Activated CD4-positive, alpha-beta memory T cell treated with anti-CD3 and anti-CD28 coated beads for 36 hours (primary cell): ENCODE measurements around the gene SLCO6A1. TPM values are rescaled to one million over a fixed set of nuclear protein-coding genes. Genes with fewer than 3 reads are reported as not detected.

Source experiments
- CTCF ChIA-PET: fragments of 350-600 bp; sonication (Branson Sonifier 250); formaldehyde crosslinking; loops from one replicate; lab custom pipeline; 2021; ENCODE audit warnings: antibody characterized with exemption, inconsistent platforms; lab: Charles Lee
- POLR2A ChIA-PET: fragments of 350-600 bp; sonication (Branson Sonifier 250); formaldehyde crosslinking; loops from one replicate; lab custom pipeline; 2021; ENCODE audit warnings: antibody characterized with exemption; lab: Charles Lee
- DNase-seq: peaks from one replicate; pipeline ENCODE4 v3.0.0-alpha.2; 2020
- H3K27ac Mint-ChIP-seq: one replicate; pipeline ENCODE4 v1.8.0; 2021; ENCODE audit warnings: mixed read lengths
- H3K27me3 Mint-ChIP-seq: one replicate; pipeline ENCODE4 v1.8.0; 2021; ENCODE audit warnings: mixed read lengths
- H3K36me3 Mint-ChIP-seq: one replicate; pipeline ENCODE4 v1.8.0; 2021; ENCODE audit warnings: mixed read lengths
- H3K4me1 Mint-ChIP-seq: one replicate; pipeline ENCODE4 v1.8.0; 2021; ENCODE audit warnings: low read depth, mixed read lengths
- H3K4me3 Mint-ChIP-seq: one replicate; pipeline ENCODE4 v1.8.0; 2021; ENCODE audit warnings: mild to moderate bottlenecking, mixed read lengths
- H3K9me3 Mint-ChIP-seq: one replicate; pipeline ENCODE4 v1.8.0; 2021; ENCODE audit warnings: mixed read lengths
- intact Hi-C: fragments of 100-400 bp; cut with micrococcal nuclease; formaldehyde crosslinking; loops from one replicate; pipeline ENCODE4 v1.15.1; 2023
- total RNA-seq, 2 experiments: library from RNA; stranded (reverse); gene quantifications; one replicate each; pipeline ENCODE4 v1.2.3, GENCODE V29; 2021

The SLCO6A1 gene, protein sequence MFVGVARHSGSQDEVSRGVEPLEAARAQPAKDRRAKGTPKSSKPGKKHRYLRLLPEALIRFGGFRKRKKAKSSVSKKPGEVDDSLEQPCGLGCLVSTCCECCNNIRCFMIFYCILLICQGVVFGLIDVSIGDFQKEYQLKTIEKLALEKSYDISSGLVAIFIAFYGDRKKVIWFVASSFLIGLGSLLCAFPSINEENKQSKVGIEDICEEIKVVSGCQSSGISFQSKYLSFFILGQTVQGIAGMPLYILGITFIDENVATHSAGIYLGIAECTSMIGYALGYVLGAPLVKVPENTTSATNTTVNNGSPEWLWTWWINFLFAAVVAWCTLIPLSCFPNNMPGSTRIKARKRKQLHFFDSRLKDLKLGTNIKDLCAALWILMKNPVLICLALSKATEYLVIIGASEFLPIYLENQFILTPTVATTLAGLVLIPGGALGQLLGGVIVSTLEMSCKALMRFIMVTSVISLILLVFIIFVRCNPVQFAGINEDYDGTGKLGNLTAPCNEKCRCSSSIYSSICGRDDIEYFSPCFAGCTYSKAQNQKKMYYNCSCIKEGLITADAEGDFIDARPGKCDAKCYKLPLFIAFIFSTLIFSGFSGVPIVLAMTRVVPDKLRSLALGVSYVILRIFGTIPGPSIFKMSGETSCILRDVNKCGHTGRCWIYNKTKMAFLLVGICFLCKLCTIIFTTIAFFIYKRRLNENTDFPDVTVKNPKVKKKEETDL
- total RNA-seq = not detected

DNA sequence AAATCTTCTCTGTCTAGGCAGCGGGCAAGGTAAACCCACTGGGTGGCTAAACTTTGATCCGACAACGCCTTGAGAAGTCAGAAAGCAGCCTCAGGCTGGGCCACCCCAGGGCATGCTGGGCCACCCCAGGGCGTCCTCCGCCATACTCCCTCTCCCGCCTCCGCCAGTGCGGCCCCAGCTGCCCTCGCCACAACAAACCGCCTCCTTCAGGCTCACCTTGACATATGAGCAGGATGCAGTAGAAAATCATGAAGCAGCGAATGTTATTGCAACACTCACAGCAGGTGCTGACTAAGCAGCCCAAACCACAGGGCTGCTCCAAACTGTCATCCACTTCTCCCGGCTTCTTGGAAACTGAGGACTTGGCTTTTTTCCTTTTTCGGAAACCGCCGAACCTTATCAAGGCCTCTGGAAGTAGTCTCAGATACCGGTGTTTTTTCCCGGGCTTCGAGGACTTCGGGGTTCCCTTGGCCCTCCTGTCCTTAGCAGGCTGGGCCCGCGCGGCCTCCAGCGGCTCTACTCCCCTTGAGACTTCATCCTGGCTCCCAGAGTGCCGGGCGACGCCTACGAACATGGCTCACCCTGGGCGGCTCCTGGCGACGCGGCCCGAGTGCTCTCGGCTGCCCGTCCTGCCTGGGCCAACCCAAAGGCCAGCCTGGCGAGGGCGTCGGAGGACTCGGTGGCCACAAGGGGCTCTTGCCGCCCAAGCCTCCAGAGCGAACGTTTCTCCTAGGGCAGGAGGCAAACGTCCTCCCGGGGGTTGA lies at the start of gene SLCO6A1:
SLCO6A1 (minus strand) TSS at position 731 of the 764 bp plus-strand sequence; CDS start at position 574, 157 bp downstream.
- no peak for DNase-seq
- no peak within 1 kb of the TSS for H3K4me3 Mint-ChIP-seq
- H3K4me1 Mint-ChIP-seq = no peaks in the 10 kb centered on the region

DNA sequence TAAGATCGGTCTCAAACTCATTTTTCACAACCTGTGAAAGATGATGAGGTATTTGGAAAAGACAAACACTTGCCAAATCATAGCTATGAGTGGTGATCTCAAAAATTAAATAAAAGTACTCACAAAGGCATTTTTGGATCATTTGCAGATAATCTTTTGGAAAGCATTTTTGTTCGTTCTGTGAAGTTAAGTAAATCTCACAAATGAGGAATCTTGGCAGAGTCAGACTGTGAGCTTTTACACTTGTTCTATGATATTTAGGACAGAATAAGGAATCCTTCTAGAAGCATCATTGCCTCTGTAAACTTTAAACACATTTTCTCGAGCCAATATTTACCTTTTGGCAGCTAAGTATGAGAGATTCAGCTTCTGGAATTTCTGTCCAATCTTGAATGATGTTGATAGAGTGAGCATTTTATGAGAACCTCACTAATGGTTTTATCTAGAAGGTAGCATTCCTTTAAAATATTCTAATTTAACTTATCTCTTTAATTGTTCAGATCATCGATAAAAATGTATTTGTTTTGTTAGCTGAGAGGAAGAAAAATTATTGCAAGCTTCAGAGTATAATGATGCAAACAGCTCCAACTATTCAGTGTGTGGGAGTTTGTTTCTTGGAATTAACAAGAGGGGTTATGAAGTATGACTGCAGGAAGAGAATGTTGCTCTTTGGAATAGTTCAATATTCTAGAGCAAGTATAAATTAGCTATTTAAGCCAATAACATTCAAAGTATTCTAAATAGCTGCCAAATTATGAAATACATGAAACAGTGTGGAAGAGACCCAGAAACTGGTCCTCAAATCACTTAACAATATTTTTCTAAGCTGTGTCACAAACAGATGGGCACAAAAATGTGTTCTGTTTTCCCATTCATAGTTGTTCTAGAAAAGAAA lies 48.6 kb upstream of the SLCO6A1 start:
- Mint-ChIP-seq H3K27ac (no peak overlapping the region), H3K36me3 (no peaks in the 10 kb centered on the region), H3K4me1 (no peaks in the 10 kb centered on the region), H3K27me3 (peaks cover 2% of the 10 kb centered on the region), H3K9me3 (peaks cover 5% of the 10 kb centered on the region), H3K4me3 (no peak overlapping the region)
- intact Hi-C loops = no loop called here
- DNase-seq = no peak
- ChIA-PET CTCF (interaction anchor here (1.7 to 2.3 kb wide), 2 partner anchors 8 to 11 kb away, joined by 5 to 13 read pairs; no protein-coding TSS in a partner anchor), POLR2A (no interaction called here)

More for the DNA sequence above, at the start of gene SLCO6A1:
- Mint-ChIP-seq H3K36me3 (no peaks in the 10 kb centered on the region), H3K27me3 (no peaks in the 10 kb centered on the region), H3K9me3 (no peaks in the 10 kb centered on the region), H3K27ac (no peak within 1 kb of the TSS)
- ChIA-PET POLR2A (no interaction called here), CTCF (no interaction called here)
- intact Hi-C loops = no loop called here

DNA sequence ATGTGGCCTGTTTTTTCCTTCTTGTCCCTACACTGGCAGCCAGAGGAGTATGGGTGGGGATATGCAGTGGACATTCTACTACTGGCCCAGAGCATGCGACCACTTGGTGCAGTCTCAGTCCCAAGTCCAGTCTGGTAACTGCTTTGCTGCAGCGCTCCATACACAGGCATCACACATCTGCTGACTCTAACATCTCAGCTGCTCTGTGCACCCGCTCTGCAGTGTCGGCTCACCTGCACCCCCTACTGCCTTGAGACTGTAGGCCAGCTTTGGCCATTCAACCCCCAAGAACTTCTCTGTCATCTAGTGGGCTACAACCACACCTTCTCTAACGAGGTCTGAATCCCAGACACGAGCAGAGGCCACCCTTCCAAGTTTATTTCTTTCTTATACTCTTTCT lies 46.4 kb upstream of the SLCO6A1 start:
- Mint-ChIP-seq H3K27ac (no peak overlapping the region), H3K36me3 (no peaks in the 10 kb centered on the region), H3K27me3 (peaks cover under 1% of the 10 kb centered on the region), H3K9me3 (peaks cover 3% of the 10 kb centered on the region), H3K4me3 (no peak overlapping the region), H3K4me1 (no peaks in the 10 kb centered on the region)
- DNase-seq = no peak
- ChIA-PET POLR2A (no interaction called here), CTCF (no interaction called here)
- intact Hi-C loops = no loop called here

DNA sequence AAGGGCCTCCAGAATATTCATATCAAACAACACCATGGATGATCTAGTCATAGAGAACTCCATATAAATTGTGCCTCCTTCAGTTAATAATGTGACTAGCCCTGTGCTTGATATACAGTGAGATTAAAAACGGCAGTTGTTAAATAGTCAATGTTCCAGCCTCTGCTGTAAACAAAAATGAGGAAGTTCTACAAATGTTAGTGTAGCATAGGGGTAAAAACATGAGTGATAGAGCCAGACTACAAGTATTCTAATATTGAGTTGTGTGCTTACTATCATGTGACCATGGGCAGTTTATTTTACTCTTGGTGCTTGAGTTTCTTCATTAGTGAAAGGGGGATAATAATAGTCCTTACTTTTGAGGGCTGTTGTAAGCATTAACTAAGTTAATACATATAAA lies 43.3 kb upstream of the SLCO6A1 start:
- ChIA-PET CTCF (no interaction called here), POLR2A (no interaction called here)
- Mint-ChIP-seq H3K27me3 (peaks cover 6% of the 10 kb centered on the region), H3K27ac (no peak overlapping the region), H3K4me3 (no peak overlapping the region), H3K4me1 (no peaks in the 10 kb centered on the region), H3K36me3 (no peaks in the 10 kb centered on the region), H3K9me3 (no peaks in the 10 kb centered on the region)
- DNase-seq = no peak
- intact Hi-C loops = no loop called here

DNA sequence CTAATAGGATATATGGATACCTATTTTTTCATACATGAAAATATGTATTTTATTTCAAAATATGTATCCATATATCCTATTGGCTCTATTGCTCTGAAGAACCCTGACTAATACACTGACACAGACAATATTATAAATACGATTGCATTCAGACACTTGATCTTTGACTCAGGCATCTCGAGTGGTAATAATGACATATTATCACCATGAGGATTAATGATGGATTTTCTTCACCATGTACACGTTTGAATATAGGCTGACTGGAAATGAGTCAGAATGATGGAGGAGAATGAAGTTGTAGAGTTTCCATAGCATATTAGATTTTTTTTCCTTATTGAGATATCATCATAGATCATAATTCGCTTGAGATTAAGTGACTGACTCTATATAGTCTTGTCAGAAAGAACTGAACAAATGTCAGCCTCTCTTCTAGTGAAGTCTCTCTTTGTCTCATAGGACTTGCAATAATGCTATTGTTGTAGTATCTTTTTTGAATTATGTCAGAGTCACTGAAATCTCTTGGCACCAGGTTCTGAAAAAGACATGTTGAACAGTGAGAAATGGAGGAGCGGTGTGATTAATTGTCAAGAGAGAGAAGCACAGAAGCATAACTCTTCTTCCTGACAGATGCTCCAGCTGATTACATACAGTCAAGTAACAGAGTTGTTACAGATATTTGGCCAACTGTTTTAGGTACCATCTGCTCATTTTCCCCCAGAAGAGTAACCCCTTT lies 41.4 kb upstream of the SLCO6A1 start:
- intact Hi-C loops = no loop called here
- Mint-ChIP-seq H3K4me1 (no peaks in the 10 kb centered on the region), H3K27me3 (peaks cover 6% of the 10 kb centered on the region), H3K4me3 (no peak overlapping the region), H3K9me3 (no peaks in the 10 kb centered on the region), H3K36me3 (no peaks in the 10 kb centered on the region), H3K27ac (no peak overlapping the region)
- ChIA-PET POLR2A (no interaction called here), CTCF (interaction anchor here (1.5 kb wide), 1 partner anchor 685 kb away, joined by 5 read pairs; no protein-coding TSS in a partner anchor)
- no peak for DNase-seq

DNA sequence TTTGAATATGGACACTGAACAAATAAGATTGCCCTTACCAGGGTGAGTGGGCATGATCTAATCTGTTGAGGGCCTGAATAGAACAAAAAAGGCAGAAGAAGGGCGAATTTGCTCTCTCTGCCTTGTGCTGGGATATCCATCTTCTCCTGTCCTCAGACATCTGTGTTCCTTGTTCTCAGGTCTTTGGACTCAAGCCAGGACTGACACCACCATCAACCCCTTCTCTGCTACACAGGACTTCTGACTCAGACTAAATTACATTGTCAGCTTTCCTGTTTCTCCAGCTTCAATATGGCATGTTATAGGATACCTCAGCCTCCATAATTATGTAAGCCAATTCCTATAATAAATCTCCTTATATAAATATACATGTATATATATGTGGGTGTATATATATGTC lies 40.8 kb upstream of the SLCO6A1 start:
- Mint-ChIP-seq H3K4me3 (no peak overlapping the region), H3K4me1 (no peaks in the 10 kb centered on the region), H3K36me3 (no peaks in the 10 kb centered on the region), H3K27ac (no peak overlapping the region), H3K27me3 (peaks cover 6% of the 10 kb centered on the region), H3K9me3 (no peaks in the 10 kb centered on the region)
- POLR2A ChIA-PET = no interaction called here
- no peak for DNase-seq
- intact Hi-C loops = no loop called here
- CTCF ChIA-PET = interaction anchor here (1.2 to 1.5 kb wide), 2 partner anchors 8 to 686 kb away, joined by 5 read pairs; no protein-coding TSS in a partner anchor

DNA sequence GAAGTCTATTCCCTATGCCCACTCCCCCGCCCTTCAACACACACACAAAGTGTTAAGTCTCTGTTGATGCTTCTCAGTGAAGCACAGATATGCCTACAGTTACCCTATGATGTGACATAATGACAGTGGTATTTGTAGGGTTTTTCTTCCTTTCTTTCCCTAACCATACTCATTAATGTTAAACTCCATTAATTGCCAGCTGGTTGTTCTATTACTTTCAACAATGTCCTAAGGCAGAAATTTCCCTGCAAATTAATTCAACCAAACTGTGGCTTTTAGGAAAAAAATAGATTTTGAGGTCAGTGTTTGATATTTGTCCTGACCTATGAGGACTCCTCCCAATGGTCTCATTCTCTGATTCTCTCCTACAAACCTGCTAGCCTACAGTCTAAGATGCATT lies 38.2 kb upstream of the SLCO6A1 start:
- H3K9me3 Mint-ChIP-seq = no peaks in the 10 kb centered on the region
- CTCF ChIA-PET = interaction anchor here (0.8 to 3.5 kb wide), 10 partner anchors 10 to 687 kb away, joined by 3 to 23 read pairs (median 4); partner anchors contain the start of genes GIN1 and PPIP5K2
- POLR2A ChIA-PET = no interaction called here
- intact Hi-C loops = loop anchor here (2.0 kb wide), 2 partner anchors 134 to 688 kb away; no protein-coding TSS in a partner anchor
- H3K27ac Mint-ChIP-seq = no peak overlapping the region
- no peak overlapping the region for H3K4me3 Mint-ChIP-seq
- DNase-seq = no peak
- H3K27me3 Mint-ChIP-seq = peaks cover 6% of the 10 kb centered on the region
- H3K36me3 Mint-ChIP-seq = no peaks in the 10 kb centered on the region
- H3K4me1 Mint-ChIP-seq = no peaks in the 10 kb centered on the region

DNA sequence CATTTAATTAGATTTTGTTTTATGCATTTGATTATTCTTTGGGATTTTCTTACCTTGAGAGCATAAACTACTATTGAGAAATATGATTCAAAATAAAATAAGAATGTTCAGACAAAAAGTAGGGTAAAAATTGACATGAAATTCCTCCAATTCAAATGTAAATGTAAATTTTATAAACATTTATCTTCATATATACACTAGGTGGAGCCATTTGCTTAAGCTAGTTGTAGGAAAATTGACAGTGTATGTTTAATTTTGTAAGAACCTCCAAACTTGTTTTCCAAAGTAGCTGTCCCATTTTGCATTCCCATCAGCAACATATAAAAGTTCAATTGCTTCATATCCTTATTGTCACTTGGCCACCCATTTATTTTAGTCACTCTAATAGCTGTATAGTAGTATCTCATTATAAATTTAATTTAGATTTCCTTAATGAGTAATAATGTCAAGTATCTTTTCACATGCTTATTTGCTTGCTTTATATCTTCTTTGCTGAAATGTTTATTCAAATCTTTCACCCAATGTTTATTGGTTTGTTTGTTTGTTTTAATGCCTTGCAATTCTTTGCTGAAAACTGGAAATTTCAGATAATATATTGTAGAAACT lies 37.6 kb upstream of the SLCO6A1 start:
- Mint-ChIP-seq H3K4me3 (no peak overlapping the region), H3K36me3 (no peaks in the 10 kb centered on the region), H3K9me3 (no peaks in the 10 kb centered on the region), H3K4me1 (no peaks in the 10 kb centered on the region), H3K27ac (no peak overlapping the region), H3K27me3 (peaks cover 6% of the 10 kb centered on the region)
- DNase-seq = no peak
- POLR2A ChIA-PET = no interaction called here
- intact Hi-C loops = loop anchor here (1.0 to 2.0 kb wide), 3 partner anchors 134 to 688 kb away; no protein-coding TSS in a partner anchor
- CTCF ChIA-PET = interaction anchor here (1.2 to 3.5 kb wide), 9 partner anchors 11 to 688 kb away, joined by 3 to 23 read pairs (median 4); partner anchors contain the start of genes GIN1 and PPIP5K2

DNA sequence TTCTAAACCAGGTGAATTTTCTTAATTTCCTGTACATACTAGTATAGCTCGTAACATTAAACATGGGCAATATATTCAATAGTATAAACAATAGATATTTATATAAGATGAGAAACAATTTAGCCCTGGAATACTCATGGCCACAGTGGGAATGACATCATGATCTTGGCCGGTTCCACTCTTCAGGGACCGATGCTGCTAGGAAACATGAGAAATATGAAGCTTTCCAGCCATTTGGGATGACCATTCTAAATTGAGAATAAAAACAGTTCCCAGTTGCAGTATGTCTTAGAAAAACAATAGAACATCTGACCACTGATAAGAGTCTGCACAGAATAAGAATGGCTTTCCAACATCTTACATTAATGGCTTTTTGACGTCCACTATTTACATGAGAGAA lies 33.3 kb upstream of the SLCO6A1 start:
- Mint-ChIP-seq H3K27ac (no peak overlapping the region), H3K27me3 (peaks cover 2% of the 10 kb centered on the region), H3K9me3 (no peaks in the 10 kb centered on the region), H3K4me1 (no peaks in the 10 kb centered on the region), H3K36me3 (no peaks in the 10 kb centered on the region), H3K4me3 (no peak overlapping the region)
- intact Hi-C loops = no loop called here
- POLR2A ChIA-PET = no interaction called here
- CTCF ChIA-PET = no interaction called here
- no peak for DNase-seq

DNA sequence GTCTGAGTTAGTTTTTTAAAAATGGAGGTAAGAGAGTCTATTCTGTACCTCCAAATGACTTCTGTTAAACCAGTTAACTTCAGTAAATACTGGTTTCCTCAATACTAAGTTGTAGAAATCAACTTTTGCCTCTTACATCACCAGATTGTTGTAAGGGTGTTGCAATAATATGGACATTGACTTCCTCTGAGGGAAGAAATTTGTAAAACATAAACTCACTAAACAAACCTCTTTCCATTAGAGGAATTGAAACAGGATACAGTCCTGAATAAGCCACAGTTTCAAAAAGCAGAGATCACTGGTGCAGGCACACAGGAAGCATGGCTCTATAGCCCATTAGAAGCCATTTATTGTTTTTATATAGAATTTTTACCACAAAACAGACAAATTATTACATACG lies 32.7 kb upstream of the SLCO6A1 start:
- CTCF ChIA-PET = no interaction called here
- Mint-ChIP-seq H3K4me3 (no peak overlapping the region), H3K9me3 (no peaks in the 10 kb centered on the region), H3K4me1 (no peaks in the 10 kb centered on the region), H3K27me3 (peaks cover 2% of the 10 kb centered on the region), H3K27ac (no peak overlapping the region), H3K36me3 (no peaks in the 10 kb centered on the region)
- POLR2A ChIA-PET = no interaction called here
- DNase-seq = no peak
- intact Hi-C loops = no loop called here
